Fibroblast of lung (primary cell): Measurements from ENCODE around the gene ZG16.

ENCODE experiments used
- EZH2 ChIP-seq: IDR thresholded peaks from 2 replicates; pipeline ENCODE4 v1.5.1; 2012; ENCODE audit warnings: low read length, control low read depth, mild to moderate bottlenecking; ENCODE audit errors: missing control alignments
- TF ChIP-seq, protein P1 (sequence below), 2 donors: IDR thresholded peaks in 1 of 2; conservative IDR thresholded peaks in 1 of 2; 1 replicate in 1 of 2; 2 replicates in 1 of 2; pipeline ENCODE4 v1.5.1; 2011 to 2012; ENCODE audit warnings: low read length in 2 of 2, control low read depth in 1 of 2, inconsistent platforms in 1 of 2, low read depth in 1 of 2, mild to moderate bottlenecking in 1 of 2

GRCh38 chr16:29756654-29757053 is 21.4 kb upstream of the ZG16 start:
- TF ChIP-seq, protein P1, sequence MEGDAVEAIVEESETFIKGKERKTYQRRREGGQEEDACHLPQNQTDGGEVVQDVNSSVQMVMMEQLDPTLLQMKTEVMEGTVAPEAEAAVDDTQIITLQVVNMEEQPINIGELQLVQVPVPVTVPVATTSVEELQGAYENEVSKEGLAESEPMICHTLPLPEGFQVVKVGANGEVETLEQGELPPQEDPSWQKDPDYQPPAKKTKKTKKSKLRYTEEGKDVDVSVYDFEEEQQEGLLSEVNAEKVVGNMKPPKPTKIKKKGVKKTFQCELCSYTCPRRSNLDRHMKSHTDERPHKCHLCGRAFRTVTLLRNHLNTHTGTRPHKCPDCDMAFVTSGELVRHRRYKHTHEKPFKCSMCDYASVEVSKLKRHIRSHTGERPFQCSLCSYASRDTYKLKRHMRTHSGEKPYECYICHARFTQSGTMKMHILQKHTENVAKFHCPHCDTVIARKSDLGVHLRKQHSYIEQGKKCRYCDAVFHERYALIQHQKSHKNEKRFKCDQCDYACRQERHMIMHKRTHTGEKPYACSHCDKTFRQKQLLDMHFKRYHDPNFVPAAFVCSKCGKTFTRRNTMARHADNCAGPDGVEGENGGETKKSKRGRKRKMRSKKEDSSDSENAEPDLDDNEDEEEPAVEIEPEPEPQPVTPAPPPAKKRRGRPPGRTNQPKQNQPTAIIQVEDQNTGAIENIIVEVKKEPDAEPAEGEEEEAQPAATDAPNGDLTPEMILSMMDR (conservative IDR thresholded peaks at IDR 0.05 in 1 of 2, IDR thresholded peaks at IDR 0.05 in 1 of 2; ENCODE audit: low read depth in 1 of 2, low read length in 2 of 2), result no peak
- TF ChIP-seq EZH2, result no peak
